GM12878 (cell line): ENCODE results near the gene MKX. TPM values are rescaled to one million over a fixed set of nuclear protein-coding genes. Genes with fewer than 3 reads are reported as not detected.

Experiments used
- ATAC-seq: fragments of 200-7000 bp; cut with Tn5 transposase; 3 replicates; pipeline ENCODE4 v1.9.1; 2020; ENCODE audit warnings: mild to moderate bottlenecking, moderate library complexity
- BruUV-seq: library from RNA; stranded (reverse); fragments of 400-500 nt; replicated peaks from 2 replicates; lab custom pipeline; 2021; lab: Mats Ljungman, UMichigan
- CTCF ChIA-PET: fragments of 300-600 bp; sonication (Branson Sonifier 250); formaldehyde crosslinking; extraction: SDS; loops from one replicate; lab custom pipeline; 2021; ENCODE audit warnings: inconsistent platforms; lab: Yijun Ruan, JAX
- POLR2A ChIA-PET: fragments of 350-600 bp; formaldehyde crosslinking; extraction: SDS; loops from one replicate; lab custom pipeline; 2021; ENCODE audit warnings: inconsistent platforms; lab: Charles Lee
- RAD21 ChIA-PET: fragments of 300-600 bp; sonication (Branson Sonifier 250); formaldehyde crosslinking; loops from one replicate; lab custom pipeline; 2023; ENCODE audit warnings: antibody characterized with exemption; ENCODE audit not compliant: unreplicated experiment; lab: Charles Lee
- SMC1A ChIA-PET: fragments of 300-600 bp; sonication (Branson Sonifier 250); formaldehyde crosslinking; loops from one replicate; lab custom pipeline; 2023; ENCODE audit not compliant: unreplicated experiment, uncharacterized antibody; lab: Charles Lee
- DNase-seq: peaks from one replicate; pipeline ENCODE4 v3.0.0-alpha.2; 2011; ENCODE audit warnings: low read depth, low spot score
- FAIRE-seq: peaks from 3 replicates; lab custom pipeline; 2011; peaks lifted over from hg19 to GRCh38; lab: Jason Lieb, UNC
- H2AFZ ChIP-seq: 2 replicates; pipeline ENCODE4 v1.6.0; 2011; ENCODE audit warnings: low read depth, low read length, control low read depth; ENCODE audit not compliant: control insufficient read depth
- H3K27ac ChIP-seq: 2 replicates; pipeline ENCODE4 v1.5.1; 2011; ENCODE audit warnings: control low read depth; ENCODE audit not compliant: control insufficient read depth, insufficient read depth
- H3K27me3 ChIP-seq, 2 experiments: replicated peaks in 1 of 2; 2 replicates each; pipeline versions ENCODE4 v1.6.0 to v1.6.1; 2011; ENCODE audit warnings: low read length in 1 of 2; ENCODE audit not compliant: control insufficient read depth in 2 of 2, insufficient read depth in 2 of 2
- H3K36me3 ChIP-seq, 2 experiments: 2 replicates each; pipeline ENCODE4 v1.5.1; 2011; ENCODE audit warnings: low read length in 1 of 2; ENCODE audit not compliant: control insufficient read depth in 2 of 2, insufficient read depth in 2 of 2
- H3K4me1 ChIP-seq: 2 replicates; pipeline ENCODE4 v1.6.1; 2011; ENCODE audit warnings: mild to moderate bottlenecking, low read length, moderate library complexity, mixed read lengths; ENCODE audit not compliant: control insufficient read depth, insufficient read depth
- H3K4me2 ChIP-seq: 2 replicates; pipeline ENCODE4 v1.6.0; 2011; ENCODE audit warnings: control low read depth; ENCODE audit not compliant: control insufficient read depth, insufficient read depth
- H3K4me3 ChIP-seq: fragments of 200-600 bp; sonication (generic); 2 replicates; pipeline ENCODE4 v1.5.1; 2016
- H3K79me2 ChIP-seq: 2 replicates; pipeline ENCODE4 v1.6.0; 2011; ENCODE audit warnings: low read length; ENCODE audit not compliant: control insufficient read depth, insufficient read depth
- H3K9ac ChIP-seq: 2 replicates; pipeline ENCODE4 v1.8.0; 2011; ENCODE audit warnings: low read length, control low read depth, mixed read lengths; ENCODE audit not compliant: control insufficient read depth, insufficient read depth
- H3K9me3 ChIP-seq: replicated peaks from 3 replicates; pipeline ENCODE4 v1.5.1; 2011; ENCODE audit warnings: mild to moderate bottlenecking, low read length; ENCODE audit not compliant: control insufficient read depth, insufficient read depth
- H4K20me1 ChIP-seq: 2 replicates; pipeline ENCODE4 v1.6.0; 2011; ENCODE audit not compliant: control insufficient read depth, insufficient read depth
- ATF2 ChIP-seq: IDR thresholded peaks from 2 replicates; pipeline ENCODE4 v1.6.1; 2012; ENCODE audit warnings: low read length, inconsistent platforms
- BCL11A ChIP-seq: IDR thresholded peaks from 2 replicates; pipeline ENCODE4 v1.6.1; 2011; ENCODE audit warnings: low read depth, low read length
- CREB1 ChIP-seq: IDR thresholded peaks from 2 replicates; pipeline ENCODE4 v1.6.1; 2012; ENCODE audit warnings: low read depth, mild to moderate bottlenecking, inconsistent platforms
- E2F4 ChIP-seq: IDR thresholded peaks from 2 replicates; pipeline ENCODE4 v1.6.1; 2012; ENCODE audit warnings: low read depth, low read length, improper control_type of control experiment
- ETV6 ChIP-seq, 2 experiments: fragments of 450-650 bp in 1 of 2; IDR thresholded peaks in 1 of 2; conservative IDR thresholded peaks in 1 of 2; 2 replicates each; pipeline ENCODE4 v1.6.1; 2014; ENCODE audit warnings: antibody characterized with exemption in 1 of 2, borderline replicate concordance in 1 of 2, low read depth in 1 of 2, mild to moderate bottlenecking in 1 of 2, moderate library complexity in 1 of 2
- HCFC1 ChIP-seq: fragments of 150-350 bp; IDR thresholded peaks from 2 replicates; pipeline ENCODE4 v1.6.1; 2014; ENCODE audit warnings: low read length
- MEF2B ChIP-seq: fragments of 450-650 bp; IDR thresholded peaks from 2 replicates; pipeline ENCODE4 v1.6.1; 2018; ENCODE audit warnings: mild to moderate bottlenecking, moderate library complexity; ENCODE audit not compliant: partially characterized antibody, poor library complexity, severe bottlenecking
- POU2F2 ChIP-seq: IDR thresholded peaks from 3 replicates; pipeline ENCODE4 v1.6.1; 2011; ENCODE audit warnings: low read depth, mild to moderate bottlenecking, low read length, borderline replicate concordance
- TARDBP ChIP-seq: IDR thresholded peaks from 2 replicates; pipeline ENCODE4 v1.6.1; 2016; ENCODE audit warnings: borderline replicate concordance
- USF1 ChIP-seq: IDR thresholded peaks from 2 replicates; pipeline ENCODE4 v1.6.1; 2011; ENCODE audit warnings: borderline replicate concordance, low read depth, mild to moderate bottlenecking, moderate library complexity, mixed read lengths, low read length; ENCODE audit not compliant: insufficient read depth; ENCODE audit errors: extremely low read length
- YBX1 ChIP-seq: fragments of 450-650 bp; IDR thresholded peaks from 2 replicates; pipeline ENCODE4 v1.6.1; 2016; ENCODE audit warnings: antibody characterized with exemption
- ZNF217 ChIP-seq: fragments of 450-650 bp; IDR thresholded peaks from 2 replicates; pipeline ENCODE4 v1.6.1; 2017; ENCODE audit warnings: antibody characterized with exemption, mild to moderate bottlenecking
- WGBS: methylation state at CpG from one replicate; pipeline ENCODE4 v1.1.6; 2016; ENCODE audit warnings: low lambda C conversion rate; ENCODE audit not compliant: insufficient replicate concordance, insufficient coverage; ENCODE audit errors: missing lambda C conversion rate; 5-methylcytosine and 5-hydroxymethylcytosine counted together
- in situ Hi-C: fragments of 300-500 bp; cut with MboI; formaldehyde crosslinking; loops from 9 replicates; pipeline ENCODE4 v1.14.3; 2018; ENCODE audit warnings: mixed read lengths
- intact Hi-C: fragments of 100-400 bp; cut with micrococcal nuclease; formaldehyde crosslinking; loops from one replicate; pipeline ENCODE4 v1.14.2; 2022; ENCODE audit not compliant: unreplicated experiment
- polyA plus RNA-seq, 11 experiments: library from polyadenylated mRNA; depleted of rRNA in 4 of 11; unstranded in 6 of 11; stranded (reverse) in 5 of 11; fragments of >200 nt; fragmentation: Nextera tagmentation in 4 of 11; fragmentation: Illumina TruSeq in 1 of 11; extraction: Ambion mirVana in 4 of 11; extraction: Trizol in 1 of 11; gene quantifications; 1 replicate in 1 of 11; 2 replicates in 10 of 11; pipeline versions ENCODE4 v1.2.1 to v1.2.3, GENCODE V29; 2011 to 2016; ENCODE audit warnings: inconsistent platforms in 2 of 11, missing spikeins in 2 of 11, low read depth in 1 of 11
- total RNA-seq, 4 experiments: library from RNA; depleted of rRNA in 3 of 4; stranded (reverse); fragments of >200 nt in 3 of 4; fragmentation: Illumina TruSeq in 1 of 4; extraction: Trizol in 1 of 4; gene quantifications; 2 replicates each; pipeline versions ENCODE4 v1.2.1 to v1.2.3, GENCODE V29; 2013 to 2021

MKX gene
- total and polyA plus RNA-seq, 10 of the 15 experiments (the other 5 are each of a cell fraction or from before 2014, with no cell fraction given): not detected

GRCh38 chr10:27642023-27642589, 103.5 kb downstream of the MKX start:
- Histone ChIP-seq H3K27ac (no peak overlapping the region), H3K27me3 (no peaks in the 10 kb centered on the region), H3K4me3 (no peak overlapping the region), H4K20me1 (no peaks in the 10 kb centered on the region), H3K4me2 (no peak overlapping the region), H3K4me1 (no peaks in the 10 kb centered on the region), H3K36me3 (no peaks in the 10 kb centered on the region), H2AFZ (no peak overlapping the region), H3K9me3 (no peaks in the 10 kb centered on the region), H3K79me2 (no peaks in the 10 kb centered on the region), H3K9ac (no peak overlapping the region)
- POLR2A ChIA-PET: no interaction called here
- SMC1A ChIA-PET: no interaction called here
- RAD21 ChIA-PET: no interaction called here
- in situ Hi-C loops (no loop called here), intact Hi-C loops (no loop called here)
- no TSS peak for BruUV-seq
- TF ChIP-seq YBX1: no peak
- no peak for TF ChIP-seq ZNF217
- no peak for TF ChIP-seq E2F4
- no peak for TF ChIP-seq USF1
- TF ChIP-seq ATF2: no peak
- TF ChIP-seq POU2F2: no peak
- no peak for TF ChIP-seq TARDBP
- TF ChIP-seq ETV6 (conservative IDR thresholded peaks at IDR 0.05 in 1 of 2, IDR thresholded peaks at IDR 0.05 in 1 of 2; ENCODE audit: borderline replicate concordance in 1 of 2, low read depth in 1 of 2): no peak
- TF ChIP-seq CREB1: no peak
- no peak for TF ChIP-seq BCL11A
- no peak for TF ChIP-seq HCFC1
- TF ChIP-seq MEF2B: no peak
- CTCF ChIA-PET: no interaction called here
- FAIRE-seq: no peak
- 25% methylated on average over 2 of the region's 2 CpGs for WGBS
- no peak for ATAC-seq
- DNase-seq: no peak
